Smooth muscle cell of the brain vasculature (primary cell): ENCODE results near the gene PXYLP1.
"Not testable (repeated sequence)": the region's sequence is repeated elsewhere in the genome, so short reads cannot be mapped to it uniquely, and the experiment has no call there.

Experiments
- DNase-seq: peaks from one replicate; pipeline ENCODE4 v3.0.0-alpha.2; 2012; ENCODE audit warnings: low read depth, low spot score

The PXYLP1 gene

GRCh38 chr3:141231101-141231951 lies at the start of gene PXYLP1:
PXYLP1 (plus strand) TSS chr3:141231825; CDS start chr3:141260176, 28,351 bp downstream.
- peak; percentile 70 for DNase-seq

DNA sequence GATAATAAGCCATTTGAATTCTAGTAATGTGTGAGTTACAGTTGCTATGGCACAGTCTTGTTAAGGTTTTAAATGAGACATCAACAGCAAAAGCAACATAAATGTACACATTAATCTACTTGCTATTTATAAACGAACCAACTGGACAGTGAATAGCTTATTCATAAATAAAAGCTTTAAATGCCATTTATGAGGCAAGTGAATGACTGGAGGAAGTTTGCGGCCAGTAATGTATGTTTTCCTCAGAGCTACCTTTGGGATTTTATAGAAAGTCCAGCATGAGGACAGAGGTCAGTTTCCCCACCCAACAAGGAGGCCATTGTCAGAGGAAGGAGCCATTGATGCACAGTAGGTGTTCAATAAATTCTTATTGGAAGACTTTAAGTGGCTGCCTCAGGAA lies 48.0 kb upstream of the PXYLP1 start:
- DNase-seq: no peak

GRCh38 chr3:141184430-141184829 lies 47.2 kb upstream of the PXYLP1 start:
- DNase-seq: no peak

GRCh38 chr3:141191097-141191749 lies 40.4 kb upstream of the PXYLP1 start:
- no peak for DNase-seq

GRCh38 chr3:141192345-141192744 lies 39.3 kb upstream of the PXYLP1 start:
- DNase-seq: peak; percentile 94

GRCh38 chr3:141193066-141193830 lies 38.4 kb upstream of the PXYLP1 start:
- no peak for DNase-seq

DNA sequence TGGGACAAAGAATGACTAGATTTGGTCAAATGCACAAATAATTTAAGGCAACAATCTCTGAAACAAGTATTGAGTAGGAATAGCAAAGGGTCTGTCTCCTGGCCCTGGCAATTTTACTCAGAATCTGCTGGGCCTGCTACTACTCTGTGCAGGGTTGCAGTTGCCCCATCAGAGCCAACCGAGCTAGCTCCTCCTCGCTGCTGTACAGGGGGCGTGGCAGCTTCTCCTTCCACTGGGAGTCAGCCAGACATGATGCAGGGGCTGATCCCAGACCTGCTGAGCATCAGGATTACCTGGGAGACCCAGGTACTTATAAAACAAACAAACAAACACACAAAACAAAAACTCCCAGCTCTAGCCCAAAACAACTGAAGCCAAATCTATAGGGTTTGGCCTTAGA lies 30.5 kb upstream of the PXYLP1 start:
- no peak for DNase-seq

DNA sequence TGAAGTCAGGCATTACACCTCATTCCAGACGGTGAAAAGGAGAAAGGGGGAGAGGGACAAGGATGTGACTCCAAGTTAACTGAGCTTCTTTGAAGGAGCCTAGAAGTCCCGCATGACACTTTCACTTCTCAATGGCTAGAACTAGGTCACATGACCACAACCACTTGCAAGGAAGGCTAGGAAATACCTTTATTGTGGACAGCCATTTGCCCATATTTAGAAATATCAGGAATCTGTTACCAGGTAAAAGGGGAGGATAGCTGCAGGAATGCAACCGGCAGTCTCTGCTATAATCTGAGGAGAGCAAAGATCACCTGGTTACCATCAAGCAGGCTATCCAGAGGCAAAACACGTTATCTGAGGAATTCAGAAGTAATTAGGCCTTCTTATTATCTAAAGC lies 28.9 kb upstream of the PXYLP1 start:
- DNase-seq: no peak

- DNase-seq: no peak
Measured at GRCh38 chr3:141203866-141204265, 27.8 kb upstream of the PXYLP1 start.

DNA sequence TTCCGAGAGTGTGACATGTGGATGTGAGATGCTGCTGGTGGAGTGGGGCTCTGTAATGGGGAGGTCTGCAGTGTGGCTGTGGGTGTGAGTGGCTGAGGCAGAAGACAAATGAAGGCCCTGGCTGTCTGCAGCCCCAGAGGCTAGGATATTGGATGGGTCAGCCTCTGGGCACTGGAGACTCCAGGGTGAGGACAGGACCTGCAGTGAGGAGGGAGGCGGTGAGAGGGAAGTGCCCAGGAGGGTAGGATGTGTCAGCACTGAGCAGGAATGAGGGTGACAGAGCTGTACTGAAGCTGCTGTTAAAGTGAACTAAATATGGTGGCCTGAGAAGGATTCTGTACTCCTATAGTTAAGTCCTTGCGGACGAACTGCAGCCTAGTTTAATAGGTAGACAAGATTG lies 27.3 kb upstream of the PXYLP1 start:
- no peak for DNase-seq

DNA sequence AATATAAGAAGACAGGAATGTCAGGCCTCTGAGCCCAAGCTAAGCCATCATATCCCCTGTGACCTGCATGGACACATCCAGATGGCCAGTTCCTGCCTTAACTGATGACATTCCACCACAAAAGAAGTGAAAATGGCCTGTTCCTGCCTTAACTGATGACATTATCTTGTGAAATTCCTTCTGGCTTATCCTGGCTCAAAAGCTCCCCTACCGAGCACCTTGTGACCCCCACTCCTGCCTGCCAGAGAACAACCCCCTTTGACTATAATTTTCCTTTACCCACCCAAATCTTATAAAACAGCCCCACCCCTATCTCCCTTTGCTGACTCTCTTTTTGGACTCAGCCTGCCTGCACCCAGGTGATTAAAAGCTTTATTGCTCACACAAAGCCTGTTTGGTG lies 20.3 kb upstream of the PXYLP1 start:
- DNase-seq: not testable (repeated sequence)

- no peak for DNase-seq
Measured at GRCh38 chr3:141212101-141212500, 19.5 kb upstream of the PXYLP1 start.

DNA sequence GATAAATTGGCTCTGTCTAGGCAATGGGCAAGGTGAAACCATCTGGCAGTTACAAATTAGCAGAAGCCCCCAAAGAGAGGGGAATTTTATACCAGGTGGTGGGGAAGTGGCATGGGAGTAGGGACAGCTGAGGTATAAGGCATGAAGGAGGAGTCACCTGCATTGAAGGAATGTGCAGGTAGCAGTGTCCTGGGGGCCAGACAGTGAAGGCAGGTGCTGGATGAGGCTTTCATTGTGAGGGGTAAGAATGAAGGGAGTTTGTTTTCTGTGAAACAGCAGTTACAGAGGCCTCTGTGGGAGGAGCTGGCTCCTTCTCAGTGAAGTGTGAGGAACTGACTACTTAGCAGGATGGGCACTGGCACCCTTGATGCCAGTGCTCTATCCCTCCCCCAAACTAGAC lies 19.1 kb upstream of the PXYLP1 start:
- DNase-seq: no peak

GRCh38 chr3:141216975-141217374 lies 14.7 kb upstream of the PXYLP1 start:
- DNase-seq: no peak

- no peak for DNase-seq
Measured at GRCh38 chr3:141217389-141217788, 14.2 kb upstream of the PXYLP1 start.

- DNase-seq: no peak
Measured at GRCh38 chr3:141218162-141218835, 13.3 kb upstream of the PXYLP1 start.

- no peak for DNase-seq
Measured at GRCh38 chr3:141218926-141219325, 12.7 kb upstream of the PXYLP1 start.

GRCh38 chr3:141223673-141224166 lies 7.9 kb upstream of the PXYLP1 start:
- DNase-seq: no peak

DNA sequence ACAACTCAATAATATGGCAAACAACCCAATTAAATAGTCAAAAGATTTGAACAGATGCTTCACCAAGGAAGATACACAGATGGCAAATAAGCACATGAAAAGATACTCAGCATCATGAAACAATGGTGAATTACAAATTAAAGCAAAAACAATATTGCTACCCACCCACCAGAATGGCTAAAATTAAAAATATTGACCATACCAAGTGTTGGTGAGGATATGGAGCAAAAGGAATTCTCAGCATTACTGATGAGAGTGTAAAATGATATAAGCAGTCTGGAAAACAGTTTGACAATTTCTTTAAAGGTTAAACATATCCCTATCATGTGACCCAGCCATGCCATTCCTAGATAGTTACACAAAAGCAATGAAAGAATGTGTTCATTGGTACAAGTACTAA lies 5.7 kb upstream of the PXYLP1 start:
- no peak for DNase-seq

DNA sequence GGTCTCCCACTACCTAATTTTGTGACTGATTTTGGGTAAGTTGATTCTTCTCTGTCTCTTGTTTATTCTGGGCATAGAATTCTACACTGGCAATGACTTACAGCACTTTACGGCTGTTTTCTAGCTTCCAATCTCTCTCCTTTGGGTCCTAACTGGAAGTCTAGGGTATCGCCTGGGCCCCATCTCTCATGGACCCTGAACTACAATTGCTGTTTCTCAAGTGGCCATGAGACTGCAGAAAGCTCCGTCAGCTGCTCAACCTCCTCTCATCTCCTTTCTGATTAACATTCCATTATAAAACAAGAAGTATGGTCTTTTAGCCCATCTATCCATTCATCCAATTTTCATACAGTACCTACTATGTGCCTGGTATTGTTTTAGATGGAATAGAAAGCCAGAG lies 4.4 kb upstream of the PXYLP1 start:
- no peak for DNase-seq

GRCh38 chr3:141227752-141228151 lies 3.9 kb upstream of the PXYLP1 start:
- peak; percentile 46 for DNase-seq

GRCh38 chr3:141228395-141228794 lies 3.2 kb upstream of the PXYLP1 start:
- DNase-seq: no peak
